ENCODE measurements around the gene ATP13A2.

Gene ATP13A2

DNA sequence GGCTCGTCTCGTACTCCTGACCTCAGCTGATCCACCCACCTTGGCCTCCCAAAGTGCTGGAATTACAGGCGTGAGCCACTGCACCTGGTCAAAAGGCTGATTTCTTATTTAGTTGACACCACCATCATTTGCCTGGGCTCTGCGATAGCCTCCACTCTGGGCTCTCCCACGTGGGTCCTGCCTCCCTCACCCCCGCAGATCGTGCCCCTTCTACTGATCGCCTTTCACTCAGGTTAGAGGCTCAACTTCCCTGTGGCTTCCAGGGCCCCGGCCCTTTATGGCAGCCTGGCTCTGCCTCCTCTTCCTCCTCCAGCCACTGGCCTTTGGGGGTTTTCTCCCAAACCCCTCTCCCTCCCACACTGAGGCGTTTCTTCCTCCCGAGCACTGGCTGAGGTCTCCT is 28.8 kb downstream of the ATP13A2 start:
- no peak overlapping the region for H3K4me3 ChIP-seq (replicated peaks in 1 of 2; ENCODE audit: low read depth in 2 of 2, low read length in 2 of 2)
- TF ChIP-seq, protein P1, sequence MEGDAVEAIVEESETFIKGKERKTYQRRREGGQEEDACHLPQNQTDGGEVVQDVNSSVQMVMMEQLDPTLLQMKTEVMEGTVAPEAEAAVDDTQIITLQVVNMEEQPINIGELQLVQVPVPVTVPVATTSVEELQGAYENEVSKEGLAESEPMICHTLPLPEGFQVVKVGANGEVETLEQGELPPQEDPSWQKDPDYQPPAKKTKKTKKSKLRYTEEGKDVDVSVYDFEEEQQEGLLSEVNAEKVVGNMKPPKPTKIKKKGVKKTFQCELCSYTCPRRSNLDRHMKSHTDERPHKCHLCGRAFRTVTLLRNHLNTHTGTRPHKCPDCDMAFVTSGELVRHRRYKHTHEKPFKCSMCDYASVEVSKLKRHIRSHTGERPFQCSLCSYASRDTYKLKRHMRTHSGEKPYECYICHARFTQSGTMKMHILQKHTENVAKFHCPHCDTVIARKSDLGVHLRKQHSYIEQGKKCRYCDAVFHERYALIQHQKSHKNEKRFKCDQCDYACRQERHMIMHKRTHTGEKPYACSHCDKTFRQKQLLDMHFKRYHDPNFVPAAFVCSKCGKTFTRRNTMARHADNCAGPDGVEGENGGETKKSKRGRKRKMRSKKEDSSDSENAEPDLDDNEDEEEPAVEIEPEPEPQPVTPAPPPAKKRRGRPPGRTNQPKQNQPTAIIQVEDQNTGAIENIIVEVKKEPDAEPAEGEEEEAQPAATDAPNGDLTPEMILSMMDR (IDR thresholded peaks at IDR 0.05; ENCODE audit: low read depth, low read length) = no peak
- DNase-seq (ENCODE audit: low read depth in 2 of 2) = no peak

DNA sequence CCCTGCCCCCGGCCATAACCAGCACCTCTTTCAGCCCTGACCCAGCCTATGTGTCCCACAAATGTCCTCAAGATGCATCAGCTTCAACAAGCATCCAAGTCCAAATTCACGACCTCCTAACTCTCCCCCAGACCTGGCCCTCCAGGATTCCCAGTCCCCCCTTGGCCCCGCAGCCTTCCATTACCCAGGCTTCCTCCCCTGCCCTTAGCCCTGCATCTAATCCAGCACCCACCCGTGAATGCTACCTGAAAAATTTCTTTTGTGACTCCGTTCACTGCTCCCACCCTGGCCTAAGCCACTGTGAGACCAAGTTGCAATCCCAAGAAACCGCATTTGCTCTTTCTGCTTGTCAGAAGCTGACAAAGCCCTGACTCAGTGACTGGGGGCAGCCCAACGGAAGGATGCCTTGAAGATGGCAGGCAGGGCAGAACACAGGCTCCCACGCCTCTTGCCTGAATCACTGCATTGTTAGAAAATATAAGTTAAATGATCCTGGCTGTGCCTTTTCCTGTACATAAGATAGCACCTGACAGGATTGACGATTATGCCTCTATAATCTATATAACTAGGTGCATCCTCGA is 30.4 kb downstream of the ATP13A2 start:
- TF ChIP-seq, protein P1 (IDR thresholded peaks at IDR 0.05; ENCODE audit: low read depth, low read length) = no peak
- H3K4me3 ChIP-seq (replicated peaks in 1 of 2; ENCODE audit: low read depth in 2 of 2, low read length in 2 of 2) = peak overlapping the region in 1 of 2 donors; percentile 82
- peak; percentile 63 to 96 for DNase-seq (ENCODE audit: low read depth in 2 of 2)

DNA sequence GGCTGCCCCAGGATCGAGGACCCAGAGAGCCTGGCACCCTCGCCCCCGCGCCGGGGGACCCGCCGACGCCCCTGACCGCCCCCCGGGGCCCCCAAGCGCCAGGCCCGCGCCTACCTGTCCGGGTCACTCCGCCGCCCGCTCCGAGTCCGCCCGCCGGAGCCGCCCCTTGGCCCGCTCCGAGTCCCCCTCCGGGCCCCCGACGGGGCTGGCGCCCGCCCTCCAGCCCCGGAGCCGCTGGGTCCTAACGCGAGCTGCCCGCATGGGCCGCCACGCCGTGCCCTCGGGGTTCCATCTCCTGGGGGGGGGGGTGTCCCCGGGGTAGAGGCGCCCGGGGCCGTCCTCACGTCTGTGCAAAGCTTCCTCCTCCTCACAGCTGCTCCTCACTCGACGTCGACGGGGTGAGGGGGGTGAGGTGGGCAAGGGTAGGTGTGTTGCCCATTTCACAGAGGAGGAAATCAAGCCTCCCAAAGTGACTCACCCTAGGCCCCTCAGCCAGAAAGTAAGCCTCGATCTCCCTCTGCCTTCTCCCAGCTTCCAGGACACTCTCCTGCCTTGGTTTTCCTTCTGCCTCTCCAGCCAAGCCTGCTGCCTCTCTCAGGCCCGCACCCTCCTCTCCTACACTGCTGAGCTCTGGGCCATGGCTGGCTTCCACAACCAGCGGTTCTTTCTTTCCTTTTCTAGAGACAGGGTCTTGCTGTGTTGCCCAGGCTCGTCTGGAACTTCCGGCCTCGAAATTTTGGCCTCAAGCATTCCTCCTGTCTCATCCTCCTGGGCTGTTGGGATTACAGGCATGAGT is 31.1 kb downstream of the ATP13A2 start, which contains the start of gene MFAP2:
MFAP2 (minus strand) TSS at position 148 of the 796 bp plus-strand sequence. CDS start 2,347 bp downstream, outside the sequence.
- H3K4me3 ChIP-seq (replicated peaks in 1 of 2; ENCODE audit: low read depth in 2 of 2, low read length in 2 of 2) = peak within 1 kb of the TSS; percentile 78 to 82
- DNase-seq (ENCODE audit: low read depth in 2 of 2) = peak; percentile 52 to 64
- TF ChIP-seq, protein P1 (IDR thresholded peaks at IDR 0.05; ENCODE audit: low read depth, low read length) = no peak

DNA sequence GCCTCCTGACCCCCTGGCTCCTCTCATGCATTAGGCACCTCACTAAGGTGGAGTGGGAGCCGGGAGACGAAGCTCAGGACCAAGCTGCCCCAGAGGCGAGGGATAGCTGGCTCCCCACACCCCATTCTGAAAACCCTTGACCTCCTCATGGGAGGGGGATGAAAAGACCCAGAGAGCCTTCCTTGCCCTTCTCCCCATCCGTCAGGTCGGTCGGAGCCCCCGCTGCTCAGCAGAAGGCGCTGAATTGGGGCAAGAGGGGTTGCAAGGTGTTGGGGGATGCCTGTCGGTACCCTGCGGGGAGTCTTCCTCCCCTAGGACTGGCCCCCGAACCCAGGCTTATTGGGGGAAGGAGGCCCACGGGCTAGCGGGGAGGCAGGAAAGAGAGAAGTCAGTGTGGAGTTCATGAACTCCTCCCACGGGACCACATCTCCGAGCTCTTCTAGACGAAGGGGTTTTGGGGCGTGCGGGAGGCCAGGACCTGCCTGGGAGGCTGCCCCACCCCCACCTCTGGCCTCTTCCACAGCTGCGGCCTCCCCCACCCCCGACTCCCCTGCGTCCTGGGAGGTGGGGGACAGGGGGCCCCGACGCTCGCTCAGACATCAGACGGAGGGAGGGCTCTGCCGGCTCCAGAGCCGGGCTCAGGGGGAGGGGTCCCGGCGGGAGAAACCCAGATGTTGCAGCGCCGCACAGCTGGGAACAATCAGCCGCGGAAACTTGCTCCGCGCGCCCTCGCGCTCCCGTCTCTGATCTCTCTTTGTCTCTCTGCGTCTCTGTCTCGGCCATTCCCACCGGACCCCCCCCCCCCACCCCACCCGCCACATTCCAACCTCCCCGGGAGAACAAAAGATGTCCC is 32.0 kb downstream of the ATP13A2 start:
- DNase-seq (ENCODE audit: low read depth in 2 of 2) = peak; percentile 57 to 69
- TF ChIP-seq, protein P1 (IDR thresholded peaks at IDR 0.05; ENCODE audit: low read depth, low read length) = no peak
- H3K4me3 ChIP-seq (replicated peaks in 1 of 2; ENCODE audit: low read depth in 2 of 2, low read length in 2 of 2) = peak overlapping the region; percentile 78 to 82

DNA sequence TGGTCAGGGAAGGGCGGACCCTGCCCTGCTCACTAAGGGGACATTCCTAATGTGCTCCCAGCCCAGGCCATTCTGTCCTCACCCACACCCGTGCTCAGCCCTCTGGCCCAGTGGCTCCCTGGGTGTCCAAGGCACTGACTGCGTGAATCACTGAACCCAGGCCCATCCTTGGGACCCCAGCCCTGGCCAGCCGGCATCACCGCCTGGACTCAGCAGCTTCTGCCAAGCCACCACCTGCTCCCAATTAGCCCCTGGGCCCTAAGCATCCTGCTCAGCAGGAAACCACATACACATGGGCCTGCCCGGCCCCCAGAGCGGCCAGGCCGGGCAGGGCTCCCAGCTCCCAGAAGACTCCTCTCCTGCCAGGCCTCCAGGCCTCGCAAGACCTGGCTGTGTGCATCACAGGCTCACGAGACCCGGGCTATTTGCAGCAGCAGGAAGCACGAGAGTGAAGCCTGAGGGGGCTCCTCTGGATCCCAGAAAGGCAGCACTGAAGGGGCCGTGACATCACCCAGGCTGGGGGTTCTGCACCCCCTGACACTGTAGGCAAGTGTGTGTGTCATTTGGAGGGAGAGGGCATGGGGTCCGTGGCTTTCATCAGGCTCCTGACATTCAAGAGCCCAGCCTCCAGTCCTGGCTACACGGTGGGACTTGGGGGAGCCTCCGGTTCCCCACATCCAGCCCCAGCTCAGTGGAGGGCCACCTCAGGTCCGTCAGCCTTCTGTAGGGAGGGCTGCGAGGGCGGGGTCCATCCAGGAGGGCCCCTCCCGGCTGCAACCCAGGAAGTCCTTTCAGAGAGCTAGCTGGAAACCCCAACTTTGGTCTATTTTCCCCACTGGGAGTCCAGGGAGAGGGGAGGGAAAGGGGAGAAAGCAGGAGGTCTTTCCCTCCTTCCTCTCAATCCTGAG is 32.9 kb downstream of the ATP13A2 start:
- peak; percentile 84 to 95 for DNase-seq (ENCODE audit: low read depth in 2 of 2)
- H3K4me3 ChIP-seq (replicated peaks in 1 of 2; ENCODE audit: low read depth in 2 of 2, low read length in 2 of 2) = peak overlapping the region; percentile 78 to 82
- TF ChIP-seq, protein P1 (IDR thresholded peaks at IDR 0.05; ENCODE audit: low read depth, low read length) = no peak

DNA sequence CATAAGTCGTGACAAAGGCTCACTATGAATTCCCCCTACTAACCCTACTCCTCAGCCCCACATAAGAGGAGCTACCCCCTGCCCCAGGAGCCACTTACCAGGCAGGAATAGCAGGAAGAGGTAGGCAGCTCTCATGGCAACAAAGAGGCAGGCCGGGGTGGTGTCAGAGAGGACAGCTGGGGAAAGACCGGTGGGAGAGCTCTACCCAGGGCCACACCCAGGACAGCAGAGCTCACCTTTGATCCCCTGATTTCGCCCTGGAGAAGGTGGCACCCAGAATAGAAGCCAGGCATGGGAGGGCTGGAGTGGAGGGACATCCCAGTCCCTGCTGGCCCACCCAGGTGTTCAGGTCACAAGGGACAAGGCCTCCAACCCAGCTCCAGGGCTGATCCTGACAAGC is 33.6 kb downstream of the ATP13A2 start:
- H3K4me3 ChIP-seq (replicated peaks in 1 of 2; ENCODE audit: low read depth in 2 of 2, low read length in 2 of 2) = peak overlapping the region in 1 of 2 donors; percentile 82
- DNase-seq (ENCODE audit: low read depth in 2 of 2) = no peak
- TF ChIP-seq, protein P1 (IDR thresholded peaks at IDR 0.05; ENCODE audit: low read depth, low read length) = no peak

All from cardiac fibroblast (primary cell).